NCI-H2107 (cell line): Measurements from ENCODE around the gene SAMD14.
A peak's percentile ranks its signal among the peaks of the same experiment; 100 is the strongest.

Experiments used
- DNase-seq: peaks from one replicate; lab custom pipeline; 2025; lab: John Stamatoyannopoulos, UW

SAMD14 gene

DNA sequence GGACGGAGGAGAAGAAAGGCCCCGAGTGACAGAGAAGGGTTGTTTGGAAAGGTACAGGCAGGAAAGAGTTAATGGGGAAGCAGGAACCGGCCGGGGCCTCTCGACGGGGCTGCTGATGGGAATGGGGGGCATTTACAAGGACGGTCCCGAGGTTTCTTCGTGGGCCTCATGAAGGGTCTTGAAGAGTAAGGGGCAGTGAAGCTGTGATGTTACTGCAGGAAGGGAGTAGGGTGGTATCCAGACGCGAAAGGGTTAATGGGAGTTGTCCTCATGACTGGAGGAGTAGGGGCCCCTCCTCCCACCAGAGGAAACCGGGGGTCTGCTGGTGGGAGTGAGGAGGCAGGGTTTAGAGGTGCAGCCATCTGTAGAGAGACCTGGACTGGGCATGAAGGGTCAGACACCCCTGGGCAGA lies 34.3 kb downstream of the SAMD14 start:
- DNase-seq = no peak

DNA sequence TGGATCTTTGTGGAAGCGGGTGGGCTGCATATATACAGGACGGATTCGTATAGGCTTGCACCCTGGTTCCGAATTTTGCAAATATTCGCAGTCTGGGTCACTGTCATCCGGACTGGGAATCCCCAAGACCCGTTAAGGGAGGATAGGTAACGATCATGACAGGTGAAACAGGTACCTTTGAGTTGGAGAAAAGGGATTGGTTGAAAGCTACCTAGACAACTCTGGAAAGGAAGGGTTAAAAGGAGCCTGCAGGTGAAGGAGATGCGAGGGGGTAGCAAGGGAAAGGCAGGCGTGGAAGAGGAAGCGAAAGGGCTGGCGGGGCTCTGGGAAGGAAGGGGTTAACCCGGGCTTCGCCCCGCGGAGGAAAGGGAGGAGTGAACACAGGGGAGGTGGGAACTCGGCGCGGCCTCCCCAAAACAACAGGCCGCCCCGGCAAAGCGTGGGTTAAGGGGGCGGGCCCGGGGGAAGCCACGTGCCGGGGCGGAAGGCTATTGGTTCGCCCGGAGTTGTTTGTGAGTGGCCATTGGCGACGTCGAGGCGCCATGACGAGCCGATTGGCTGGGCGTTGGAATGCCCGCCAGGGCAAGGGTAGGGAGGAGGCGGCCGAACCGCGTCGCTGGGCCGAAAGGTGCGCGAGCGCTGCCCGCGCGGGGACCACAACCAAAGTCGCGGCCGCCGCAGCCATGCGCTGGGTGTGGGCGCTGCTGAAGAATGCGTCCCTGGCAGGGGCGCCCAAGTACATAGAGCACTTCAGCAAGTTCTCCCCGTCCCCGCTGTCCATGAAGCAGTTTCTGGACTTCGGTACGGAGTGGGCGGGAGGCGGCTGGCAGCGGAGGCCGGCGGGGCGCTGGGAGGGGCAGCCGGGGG lies 35.0 kb downstream of the SAMD14 start, which contains the start of gene PDK2:
PDK2 (plus strand) TSS at position 599 of the 867 bp plus-strand sequence; CDS start at position 684, 85 bp downstream.
- DNase-seq = peak; percentile 88

GRCh38 chr17:50094243-50094752 lies 35.7 kb downstream of the SAMD14 start:
- DNase-seq = peak; percentile 69

DNA sequence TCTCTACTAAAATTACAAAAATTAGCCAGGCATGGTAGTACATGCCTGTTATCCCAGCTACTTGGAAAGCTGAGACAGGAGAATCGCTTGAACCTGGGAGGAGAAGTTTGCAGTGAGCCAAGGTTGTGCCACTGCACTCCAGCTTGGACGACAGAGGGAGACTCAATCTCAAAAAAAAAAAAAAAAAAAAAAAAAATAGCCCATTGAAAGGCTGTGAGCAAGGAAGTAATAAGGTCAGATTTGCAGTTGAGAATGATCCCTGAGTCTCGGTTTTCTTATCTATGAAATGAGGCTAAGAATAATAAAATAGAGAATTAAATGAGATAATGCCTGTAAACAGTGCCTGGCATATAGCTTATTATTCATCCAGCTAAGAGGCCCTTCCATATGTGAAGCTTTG lies 36.2 kb downstream of the SAMD14 start:
- DNase-seq = no peak

- DNase-seq = no peak
Observed at GRCh38 chr17:50093246-50093645, 36.7 kb downstream of the SAMD14 start.

GRCh38 chr17:50091918-50092285 lies 38.1 kb downstream of the SAMD14 start:
- DNase-seq = no peak

DNA sequence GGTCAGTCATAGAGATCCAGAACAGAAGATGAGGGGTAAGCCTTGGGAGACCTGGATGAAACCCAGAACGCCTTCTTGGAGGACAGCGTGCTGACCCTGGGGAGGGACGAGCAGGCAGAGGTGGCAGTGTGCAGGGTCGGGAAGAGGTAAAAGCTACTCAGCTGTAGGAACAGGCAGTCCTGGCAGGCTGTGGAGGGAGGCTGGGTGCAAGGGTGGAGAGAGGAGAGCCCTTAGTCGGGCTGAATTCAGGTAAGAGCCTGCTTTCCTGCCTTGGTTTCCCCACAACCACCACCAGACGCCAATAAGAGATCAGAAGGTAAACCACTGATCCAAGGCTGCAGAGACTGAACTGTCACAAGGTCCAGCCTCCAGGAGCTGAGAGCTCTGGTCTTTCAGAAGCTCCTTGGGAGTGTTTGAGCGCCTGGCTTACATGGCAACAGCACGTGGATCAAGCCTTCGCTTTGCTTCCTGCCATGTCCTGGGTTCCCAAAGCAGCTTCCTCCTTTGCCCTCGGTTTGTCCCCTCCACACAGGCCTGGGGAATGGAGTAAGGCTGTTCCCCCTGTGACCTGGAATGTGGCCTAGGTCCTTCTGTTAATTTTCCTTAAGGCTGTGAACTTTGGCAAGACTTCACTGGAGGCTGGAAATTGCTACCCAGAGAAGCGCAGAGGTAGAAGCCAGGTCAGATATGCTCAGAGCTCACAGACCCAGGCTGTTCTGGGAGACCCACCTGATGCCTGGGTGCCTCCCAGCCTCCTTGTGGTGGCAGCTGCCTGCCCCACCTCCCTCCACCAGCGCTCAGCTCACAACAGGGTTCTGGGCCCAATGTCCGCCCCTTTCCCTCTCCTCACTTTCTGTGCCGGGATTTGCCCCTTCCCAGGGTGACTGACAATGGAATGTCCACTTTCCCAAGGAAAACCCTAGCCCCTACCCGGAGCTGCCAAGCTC lies 38.7 kb downstream of the SAMD14 start:
- no peak for DNase-seq

- no peak for DNase-seq
Observed at GRCh38 chr17:50090071-50090470, 39.9 kb downstream of the SAMD14 start.

- no peak for DNase-seq
Observed at GRCh38 chr17:50088952-50089825, 40.8 kb downstream of the SAMD14 start.

GRCh38 chr17:50087912-50088405 lies 42.0 kb downstream of the SAMD14 start:
- no peak for DNase-seq

GRCh38 chr17:50087246-50087911 lies 42.6 kb downstream of the SAMD14 start:
- peak; percentile 27 for DNase-seq

- DNase-seq = no peak
Observed at GRCh38 chr17:50081757-50082156, 48.2 kb downstream of the SAMD14 start.

DNA sequence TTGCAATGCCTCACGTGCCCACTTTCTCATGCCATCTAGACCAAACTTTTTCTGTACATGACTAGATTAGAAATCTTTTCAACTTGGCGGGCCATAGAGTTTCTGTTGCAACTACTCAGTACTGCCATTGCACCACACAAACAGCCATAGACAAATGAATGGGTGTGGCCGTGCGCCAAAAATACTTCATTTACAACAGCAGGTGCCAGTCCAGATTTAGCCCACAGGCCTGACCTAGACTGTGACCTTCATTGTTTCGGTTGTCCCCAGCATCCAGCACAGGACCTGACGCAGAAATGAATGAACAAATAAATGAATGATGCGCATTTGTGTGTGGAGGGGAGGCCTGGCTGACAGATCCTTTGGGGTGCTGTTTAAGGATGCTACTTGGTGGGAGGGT lies 49.1 kb downstream of the SAMD14 start:
- DNase-seq = no peak

DNA sequence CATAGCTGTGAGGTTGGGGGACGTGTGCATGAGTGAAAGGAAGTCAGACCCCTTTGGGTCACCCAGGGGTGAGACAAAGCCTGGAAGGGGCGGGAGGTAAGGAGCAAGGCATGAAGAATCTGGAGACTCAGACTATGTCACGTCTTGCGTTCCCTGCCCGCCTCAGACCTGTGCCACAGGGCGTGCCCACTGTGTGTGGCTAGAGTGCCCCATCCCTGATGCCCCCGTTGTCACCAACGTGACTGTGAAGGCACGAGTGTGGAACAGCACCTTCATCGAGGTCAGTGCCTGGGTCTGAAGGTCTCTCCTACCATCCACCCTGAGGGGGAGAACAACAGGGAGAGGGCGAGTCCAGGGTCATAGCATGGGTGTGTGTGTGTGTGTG lies 49.9 kb downstream of the SAMD14 start:
- DNase-seq = no peak

DNA sequence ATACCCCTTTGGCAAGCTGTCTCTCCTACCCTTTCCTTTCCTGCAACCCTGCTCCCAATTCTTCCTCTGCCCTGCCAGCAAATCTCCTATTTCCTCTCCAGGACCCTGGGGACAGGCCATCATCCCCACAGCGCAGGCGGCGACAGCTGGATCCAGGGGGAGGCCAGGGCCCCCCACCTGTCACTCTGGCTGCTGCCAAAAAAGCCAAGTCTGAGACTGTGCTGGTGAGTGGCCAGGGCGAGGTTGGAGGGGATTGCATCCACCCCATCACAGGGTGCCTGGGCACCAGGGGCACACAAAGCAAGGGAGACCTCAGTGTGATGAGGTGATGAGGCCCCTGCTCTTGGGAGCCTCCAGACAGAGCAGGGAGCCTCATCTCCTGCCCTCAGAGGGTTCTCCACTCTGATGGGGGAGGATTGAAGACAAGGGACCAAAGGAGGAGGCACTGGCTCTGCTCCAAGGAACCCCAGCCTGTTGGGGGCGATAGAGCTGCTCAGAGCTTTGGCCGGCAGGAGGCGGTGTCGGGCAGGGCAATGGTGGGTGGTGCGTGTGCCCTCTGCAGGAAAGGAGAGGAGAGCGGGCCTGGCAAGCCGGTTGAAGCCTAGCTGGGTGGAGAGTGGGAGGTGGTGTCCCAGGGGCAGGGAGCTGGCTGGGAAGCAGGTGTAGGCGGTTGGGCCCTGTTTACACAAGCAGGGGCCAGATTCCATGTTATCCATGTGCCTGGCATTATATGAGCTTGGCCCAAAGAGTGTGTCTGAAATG lies 50.4 kb downstream of the SAMD14 start:
- no peak for DNase-seq

DNA sequence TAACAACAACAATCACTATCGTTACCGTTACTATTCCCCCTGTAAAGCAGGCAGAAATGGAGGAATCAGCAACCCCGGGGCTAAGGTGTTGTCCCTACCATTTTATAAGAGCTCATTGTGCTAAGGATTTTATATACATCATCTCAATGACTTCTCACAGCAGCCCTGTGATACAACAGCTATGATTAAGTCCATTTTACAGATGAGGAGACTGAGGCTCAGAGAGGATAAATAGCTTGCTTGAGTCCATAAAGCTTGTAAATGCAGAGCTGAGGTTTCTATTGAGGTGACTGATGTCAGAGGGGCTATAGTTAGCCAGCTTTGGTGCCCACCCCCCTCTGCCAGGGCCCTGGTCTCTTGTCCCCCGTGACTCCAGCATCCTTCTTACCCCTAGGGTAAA lies 51.5 kb downstream of the SAMD14 start:
- DNase-seq = no peak

DNA sequence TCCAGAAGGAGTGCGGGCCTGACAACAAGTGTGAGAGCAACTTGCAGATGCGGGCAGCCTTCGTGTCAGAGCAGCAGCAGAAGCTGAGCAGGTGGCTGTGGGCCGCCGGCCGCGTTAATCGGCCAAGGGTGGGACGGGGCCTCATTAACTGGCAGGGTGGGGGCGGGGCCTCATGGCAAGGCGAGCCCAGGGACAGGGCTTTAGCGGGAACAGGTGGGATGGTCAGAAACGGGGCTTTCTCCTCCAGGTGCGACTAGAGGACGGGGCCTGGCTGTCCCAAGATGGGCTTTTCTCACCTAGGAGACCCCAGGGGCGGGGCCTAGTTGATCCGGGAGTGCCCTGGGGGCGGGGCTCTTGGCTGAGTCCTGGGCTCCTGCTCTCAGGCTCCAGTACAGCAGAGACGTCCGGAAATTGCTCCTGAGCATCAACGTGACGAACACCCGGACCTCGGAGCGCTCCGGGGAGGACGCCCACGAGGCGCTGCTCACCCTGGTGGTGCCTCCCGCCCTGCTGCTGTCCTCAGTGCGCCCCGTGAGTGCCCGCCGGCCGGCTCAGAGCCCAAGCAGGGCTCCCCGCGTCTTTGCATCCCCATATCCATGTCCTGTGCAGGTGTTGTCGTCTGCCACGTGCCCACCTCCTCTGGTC lies 53.2 kb downstream of the SAMD14 start:
- DNase-seq = no peak

DNA sequence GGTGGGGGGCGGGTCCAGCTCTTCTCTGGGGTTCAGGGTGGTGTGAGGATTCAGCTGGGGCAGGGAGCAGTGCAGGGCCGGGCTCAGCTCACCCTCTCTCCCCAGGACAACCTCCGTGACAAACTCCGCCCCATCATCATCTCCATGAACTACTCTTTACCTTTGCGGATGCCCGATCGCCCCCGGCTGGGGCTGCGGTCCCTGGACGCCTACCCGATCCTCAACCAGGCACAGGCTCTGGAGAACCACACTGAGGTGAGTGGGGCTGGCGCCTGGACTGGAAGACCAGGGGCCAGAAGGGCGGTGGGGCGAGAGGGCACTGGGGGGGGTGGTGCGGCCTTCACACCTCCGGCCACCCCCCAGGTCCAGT lies 53.8 kb downstream of the SAMD14 start:
- no peak for DNase-seq

- DNase-seq = no peak
Observed at GRCh38 chr17:50075446-50076032, 54.4 kb downstream of the SAMD14 start.
